Inflammatory macrophage treated with lipopolysaccharide for 4 hours (primary cell): ENCODE results near the gene ZBTB22.
"Not testable (repeated sequence)": the region's sequence is repeated elsewhere in the genome, so short reads cannot be mapped to it uniquely, and the experiment has no call there.

Experiments
- DNase-seq: peaks from one replicate; pipeline ENCODE4 v3.0.0-alpha.2; 2020

The ZBTB22 gene

DNA sequence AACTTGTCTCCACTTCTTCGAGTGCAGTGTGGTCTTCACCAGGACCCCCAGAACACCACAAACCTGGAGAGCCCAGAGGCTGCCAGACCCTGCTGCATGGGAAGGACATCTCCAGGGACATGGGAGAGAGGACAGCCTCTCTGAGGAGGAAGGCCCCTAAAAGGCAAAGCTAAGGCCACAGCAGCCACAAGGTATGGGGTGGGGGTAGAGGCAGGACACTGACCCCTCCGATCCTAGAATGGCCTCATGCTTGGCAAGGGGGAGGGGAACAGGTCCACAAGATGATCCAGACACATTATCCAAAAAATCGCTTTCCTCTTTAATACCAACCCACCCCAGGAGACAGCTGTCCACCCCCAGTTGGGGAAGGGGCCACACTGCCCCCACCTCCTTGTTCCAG is 38.7 kb downstream of the ZBTB22 start:
- no peak for DNase-seq

DNA sequence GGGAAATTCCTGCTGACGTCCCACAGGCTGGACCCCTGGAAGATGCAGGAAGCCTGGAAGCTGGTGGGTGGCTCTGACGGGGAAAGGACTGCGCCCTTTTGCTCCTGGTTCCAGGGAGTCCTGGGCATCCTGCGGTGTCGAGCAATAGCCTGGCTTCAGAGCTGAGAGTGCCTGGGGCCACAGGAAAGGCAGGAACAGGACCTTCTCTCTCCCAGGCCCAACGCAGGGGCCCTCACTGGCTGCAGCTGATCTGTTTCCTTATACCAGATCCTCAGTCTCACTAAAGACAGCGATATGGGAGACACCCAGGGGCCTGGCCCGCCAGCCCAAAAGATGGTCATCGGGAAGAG is 39.2 kb downstream of the ZBTB22 start:
- no peak for DNase-seq

DNA sequence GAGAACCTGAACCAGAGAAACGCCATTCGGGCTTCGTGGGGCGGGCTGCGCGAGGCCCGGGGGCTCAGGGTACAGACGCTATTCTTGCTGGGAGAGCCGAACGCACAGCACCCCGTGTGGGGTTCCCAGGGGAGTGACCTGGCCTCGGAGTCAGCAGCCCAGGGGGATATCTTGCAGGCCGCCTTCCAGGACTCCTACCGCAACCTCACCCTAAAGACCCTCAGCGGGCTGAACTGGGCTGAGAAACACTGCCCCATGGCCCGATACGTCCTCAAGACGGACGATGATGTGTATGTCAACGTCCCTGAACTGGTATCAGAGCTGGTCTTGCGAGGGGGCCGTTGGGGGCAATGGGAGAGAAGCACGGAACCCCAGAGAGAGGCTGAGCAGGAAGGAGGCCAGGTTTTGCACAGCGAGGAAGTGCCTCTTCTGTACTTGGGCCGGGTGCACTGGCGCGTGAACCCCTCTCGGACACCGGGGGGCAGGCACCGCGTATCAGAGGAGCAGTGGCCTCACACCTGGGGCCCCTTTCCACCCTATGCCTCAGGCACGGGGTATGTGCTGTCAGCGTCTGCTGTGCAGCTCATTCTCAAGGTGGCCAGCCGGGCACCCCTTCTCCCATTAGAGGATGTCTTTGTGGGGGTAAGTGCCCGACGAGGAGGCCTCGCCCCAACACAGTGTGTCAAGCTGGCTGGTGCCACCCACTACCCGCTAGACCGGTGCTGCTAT is 39.7 kb downstream of the ZBTB22 start:
- no peak for DNase-seq

DNA sequence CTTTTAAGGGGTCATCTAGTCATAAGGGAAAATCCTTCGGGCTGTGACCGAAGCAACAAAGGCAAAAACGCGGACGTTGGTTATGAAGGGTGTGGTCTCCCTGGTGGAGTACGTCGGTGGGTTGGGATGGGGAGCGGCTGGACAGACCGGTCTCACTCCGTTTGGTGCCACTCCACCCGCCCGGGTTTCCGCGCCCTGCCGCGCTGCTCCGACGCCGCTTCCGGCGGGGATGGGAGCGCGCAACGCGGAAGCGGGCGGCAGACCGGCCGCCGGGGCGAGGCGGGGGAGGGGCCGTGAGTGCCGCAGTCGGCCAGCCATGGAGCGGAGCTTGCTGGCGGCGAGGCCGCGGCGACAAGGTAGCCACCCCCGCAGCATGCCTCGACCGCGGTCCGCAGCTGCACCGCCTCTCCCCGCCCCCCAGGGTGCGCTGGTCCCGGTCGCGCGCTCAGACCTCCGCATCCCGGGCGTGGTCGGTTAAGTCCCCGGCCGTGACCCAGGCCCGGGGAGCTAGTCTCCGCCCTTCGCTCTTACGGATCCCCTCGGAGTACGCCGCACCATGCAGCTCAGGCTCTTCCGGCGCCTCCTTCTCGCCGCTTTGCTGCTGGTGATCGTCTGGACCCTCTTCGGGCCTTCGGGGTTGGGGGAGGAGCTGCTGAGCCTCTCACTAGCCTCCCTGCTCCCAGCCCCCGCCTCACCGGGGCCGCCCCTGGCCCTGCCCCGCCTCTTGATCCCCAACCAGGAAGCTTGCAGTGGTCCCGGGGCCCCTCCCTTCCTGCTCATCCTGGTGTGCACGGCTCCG is 40.5 kb downstream of the ZBTB22 start, which contains the start of gene B3GALT4:
B3GALT4 (plus strand) TSS at position 260 of the 799 bp plus-strand sequence; CDS start at position 557, 297 bp downstream.
- DNase-seq: peak; percentile 71

DNA sequence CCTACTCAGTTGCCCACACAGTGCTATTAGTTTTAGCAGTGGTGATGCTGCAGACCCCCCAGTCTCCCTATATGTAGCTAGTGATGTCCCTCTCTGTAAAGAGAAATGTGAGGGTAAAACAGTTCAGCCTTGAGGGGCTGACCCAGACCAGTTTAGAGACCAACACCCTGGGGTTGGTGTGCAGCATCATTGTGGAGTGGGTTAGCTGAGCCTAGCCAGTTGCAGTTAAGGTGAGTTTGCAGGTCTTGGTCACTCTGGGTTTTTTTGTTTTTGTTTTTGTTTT is 41.0 kb downstream of the ZBTB22 start:
- no peak for DNase-seq

DNA sequence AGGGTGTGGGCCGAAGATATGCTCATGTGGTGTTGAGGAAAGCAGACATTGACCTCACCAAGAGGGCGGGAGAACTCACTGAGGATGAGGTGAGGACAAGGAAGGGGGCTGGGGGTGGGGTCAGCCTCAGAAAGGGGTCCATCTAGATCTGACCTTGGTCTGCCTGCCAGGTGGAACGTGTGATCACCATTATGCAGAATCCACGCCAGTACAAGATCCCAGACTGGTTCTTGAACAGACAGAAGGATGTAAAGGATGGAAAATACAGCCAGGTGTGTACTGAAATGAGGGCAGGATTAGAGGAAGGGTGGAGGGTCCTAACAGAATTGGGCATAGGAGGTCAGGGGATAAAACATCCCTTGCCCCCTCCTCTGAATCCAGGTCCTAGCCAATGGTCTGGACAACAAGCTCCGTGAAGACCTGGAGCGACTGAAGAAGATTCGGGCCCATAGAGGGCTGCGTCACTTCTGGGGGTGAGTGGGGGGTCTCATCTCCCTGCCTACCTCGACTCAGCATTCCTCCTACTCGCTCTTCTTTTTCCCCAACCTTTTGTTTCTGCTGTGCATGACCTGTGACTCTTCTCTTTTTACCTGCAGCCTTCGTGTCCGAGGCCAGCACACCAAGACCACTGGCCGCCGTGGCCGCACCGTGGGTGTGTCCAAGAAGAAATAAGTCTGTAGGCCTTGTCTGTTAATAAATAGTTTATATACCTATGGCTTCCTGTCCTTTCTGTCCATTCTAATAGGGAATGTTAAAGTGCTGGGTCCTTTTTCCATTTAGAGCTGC is 41.6 kb downstream of the ZBTB22 start:
- DNase-seq: not testable (repeated sequence)

DNA sequence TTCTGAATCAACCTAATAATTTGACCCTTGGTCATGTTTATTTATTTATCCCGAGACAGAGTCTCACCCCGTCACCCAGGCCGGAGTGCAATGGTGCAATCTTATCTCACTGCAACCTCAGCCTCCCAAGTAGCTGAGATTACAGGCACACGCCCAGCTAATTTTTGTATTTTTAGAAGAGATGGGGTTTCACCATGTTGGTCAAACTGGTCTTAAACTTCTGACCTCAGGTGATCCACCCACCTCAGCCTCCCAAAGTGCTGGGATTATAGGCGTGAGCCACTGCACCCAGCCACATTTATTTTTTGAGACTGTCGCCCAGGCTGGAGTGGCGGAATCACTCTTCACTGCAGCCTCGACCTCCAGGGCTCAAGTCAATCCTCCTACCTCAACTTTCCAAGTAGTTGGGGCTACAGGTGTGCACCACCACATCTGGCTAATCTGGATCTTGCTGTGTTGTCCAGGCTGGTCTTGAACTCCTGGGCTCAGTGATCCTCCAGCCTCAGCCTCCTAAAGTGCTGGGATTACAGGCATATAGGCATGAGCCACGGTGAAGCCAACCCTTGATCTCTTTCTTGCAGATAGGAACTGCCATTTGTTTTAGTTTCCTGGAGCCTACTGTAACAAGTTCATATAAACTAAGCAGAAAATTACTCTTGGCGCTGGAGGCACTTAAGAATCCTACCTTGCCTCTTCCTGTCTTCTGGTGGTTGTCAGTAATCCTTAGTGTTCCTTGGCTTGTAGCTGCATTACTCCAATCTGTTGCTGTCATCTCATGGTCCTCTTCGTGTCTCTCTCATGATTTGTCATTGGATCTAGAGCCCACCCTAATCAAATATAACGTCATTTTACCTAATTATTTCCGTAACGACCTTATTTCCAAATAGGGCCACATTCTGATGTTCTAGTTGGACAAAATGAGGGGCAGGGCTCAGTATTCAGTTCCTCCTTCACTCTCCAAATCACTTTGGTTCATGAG is 43.3 kb downstream of the ZBTB22 start:
- no peak for DNase-seq

DNA sequence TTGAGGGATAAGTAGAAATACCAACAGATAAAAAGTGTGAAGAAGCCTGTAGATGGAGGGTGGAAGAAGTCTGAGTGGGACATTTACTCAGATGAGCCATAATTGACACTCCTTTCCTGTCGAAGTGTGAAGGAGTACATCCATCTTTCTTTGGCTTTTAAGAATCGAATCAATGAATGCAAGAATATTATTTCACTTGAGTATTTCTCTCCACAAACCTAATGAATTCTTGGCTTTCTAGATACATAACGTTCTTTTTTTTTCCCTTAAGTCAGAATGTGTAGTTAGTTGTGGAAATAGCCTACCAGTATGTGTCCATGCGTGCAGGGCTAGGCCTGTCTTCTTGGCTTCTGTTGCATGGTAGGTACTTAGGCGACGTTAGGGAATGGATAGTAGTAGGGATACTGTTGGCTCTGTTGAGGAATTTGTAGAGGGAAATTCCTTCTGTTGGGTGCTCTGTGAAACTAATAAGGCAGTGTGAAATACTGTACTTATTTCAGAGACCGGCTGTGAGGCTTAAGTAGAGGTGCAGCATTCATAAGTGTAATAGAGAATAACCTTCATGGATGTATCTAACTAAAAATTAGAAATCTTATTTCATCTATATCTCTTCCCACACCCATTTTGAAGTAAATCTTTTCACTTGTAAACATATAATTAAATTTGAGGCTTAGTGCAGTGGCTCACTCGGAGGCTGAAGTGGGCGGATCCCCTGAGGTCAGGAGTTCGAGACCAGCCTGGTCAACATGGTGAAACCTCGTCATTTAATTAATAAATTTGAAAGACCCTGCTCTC is 44.2 kb downstream of the ZBTB22 start:
- no peak for DNase-seq

DNA sequence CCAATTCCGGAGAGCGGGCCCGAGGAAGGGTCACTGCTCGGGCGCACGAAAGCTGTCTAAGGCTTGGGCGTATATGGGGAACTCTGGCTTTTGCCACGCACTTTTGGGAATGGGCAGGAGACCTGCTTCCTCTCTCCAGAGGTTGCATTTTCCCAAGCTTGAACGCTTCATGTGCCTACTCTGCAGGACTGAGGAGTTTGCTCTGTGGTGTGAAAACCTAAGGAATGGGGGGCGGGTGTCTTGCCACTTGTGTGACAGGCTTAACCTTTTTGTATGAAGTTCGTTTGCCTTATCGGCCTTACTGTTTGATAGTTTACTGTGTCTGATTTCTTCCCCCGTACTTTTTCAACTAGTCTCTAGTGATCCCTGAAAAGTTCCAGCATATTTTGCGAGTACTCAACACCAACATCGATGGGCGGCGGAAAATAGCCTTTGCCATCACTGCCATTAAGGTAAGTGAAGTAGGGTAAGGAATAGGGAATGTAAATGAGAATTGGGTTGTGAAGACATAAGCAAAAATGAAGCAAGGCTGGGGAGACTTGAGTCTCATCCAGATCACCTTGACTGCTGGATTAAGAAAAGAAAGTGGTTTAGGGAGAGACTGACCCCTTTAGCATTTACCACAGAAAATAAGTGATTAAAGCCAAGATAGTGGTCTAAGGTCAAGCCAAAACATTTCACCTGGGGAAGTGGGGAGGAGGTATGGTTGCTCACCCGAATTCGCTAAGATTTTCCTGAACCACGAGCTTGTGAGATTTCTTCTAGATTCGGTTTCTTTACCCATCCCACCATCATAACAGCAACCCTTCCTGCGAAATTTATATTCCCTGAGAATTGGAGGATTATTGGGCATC is 45.0 kb downstream of the ZBTB22 start:
- DNase-seq: peak; percentile 39

DNA sequence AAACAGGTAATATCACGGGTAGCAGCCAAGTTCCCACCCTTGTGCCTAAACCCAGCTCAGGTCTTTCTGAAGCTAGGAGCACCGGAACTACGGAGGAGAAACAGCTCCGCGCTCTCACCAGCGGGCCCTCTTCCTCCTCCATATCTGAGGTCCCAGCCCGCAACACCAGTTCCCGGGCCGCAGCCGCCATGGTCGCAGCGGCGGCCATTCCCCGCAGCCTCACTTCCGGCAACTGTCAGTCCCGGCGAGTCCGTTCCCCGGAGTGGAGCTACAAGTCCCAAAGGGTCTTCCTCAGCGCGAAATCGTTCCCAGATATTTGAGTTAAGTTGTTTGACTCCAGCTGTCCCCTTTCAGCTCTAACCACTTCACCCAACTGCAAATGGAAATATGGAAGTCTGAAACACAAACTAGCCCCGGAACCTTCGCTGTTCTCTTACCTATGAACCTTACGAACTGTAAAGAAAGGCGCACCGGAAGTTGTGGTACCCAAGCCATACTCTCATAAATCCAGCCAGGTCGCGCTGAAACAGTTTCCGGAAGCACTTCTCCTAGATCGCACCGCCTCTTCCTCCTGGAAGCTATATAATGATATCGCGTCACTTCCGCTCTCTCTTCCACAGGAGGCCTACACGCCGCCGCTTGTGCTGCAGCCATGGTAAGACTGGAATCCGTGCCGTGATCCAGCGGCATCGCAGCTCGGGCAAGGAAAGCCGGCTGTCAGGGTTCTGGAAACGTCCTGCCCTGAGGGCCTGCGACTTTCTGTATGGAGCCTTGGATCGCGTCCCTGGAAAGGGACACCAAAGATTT is 45.9 kb downstream of the ZBTB22 start, which contains the start of the genes RPS18 and VPS52:
RPS18 (plus strand) TSS at position 608 of the 807 bp plus-strand sequence; CDS start at position 653, 45 bp downstream.
VPS52 (minus strand) TSS at position 409 of the 807 bp plus-strand sequence; CDS start at position 208, 201 bp downstream.
- DNase-seq: peak; percentile 99

DNA sequence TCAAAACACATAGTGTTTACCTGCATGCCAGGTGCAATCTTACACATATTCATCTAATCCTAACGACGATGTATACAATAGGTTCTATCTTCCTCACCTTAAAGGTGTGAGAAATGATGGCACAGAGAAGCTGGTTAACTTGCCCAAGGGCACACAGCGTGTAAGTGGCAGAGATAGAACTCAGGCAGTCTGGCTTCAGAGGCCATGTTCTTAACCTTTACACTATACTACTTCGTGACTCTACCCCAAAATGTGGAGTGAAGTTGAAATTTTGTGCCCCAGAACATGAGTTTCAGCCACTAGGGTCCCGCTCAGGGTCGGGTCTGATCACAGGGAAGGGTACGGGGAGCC is 46.5 kb downstream of the ZBTB22 start:
- DNase-seq: no peak
